Tibial artery (tissue), 4 donors: ENCODE data around the gene ODAD3.
"Not testable (repeated sequence)": the region's sequence is repeated elsewhere in the genome, so short reads cannot be mapped to it uniquely, and the experiment has no call there.

Experiments used
- DNase-seq, 2 donors: peaks; one replicate each; pipeline ENCODE4 v3.0.0-alpha.2; 2019
- H3K27ac ChIP-seq, 2 donors: fragments of 200-600 bp; sonication (generic) in 1 of 2; 1 replicate in 1 of 2; 2 replicates in 1 of 2; pipeline ENCODE4 v1.5.1; 2018 to 2019; ENCODE audit warnings: mild to moderate bottlenecking in 1 of 2
- H3K27me3 ChIP-seq, 2 donors: fragments of 200-600 bp; sonication (generic) in 1 of 2; one replicate each; pipeline versions ENCODE4 v1.5.1 to v1.6.0; 2016 to 2019
- H3K36me3 ChIP-seq, 3 donors: fragments of 200-600 bp; sonication (generic) in 2 of 3; one replicate each; pipeline ENCODE4 v1.5.1; 2016 to 2019; ENCODE audit warnings: mild to moderate bottlenecking in 2 of 3
- H3K4me1 ChIP-seq, 4 donors: fragments of 200-600 bp; sonication (generic) in 2 of 4; 1 replicate in 3 of 4; 2 replicates in 1 of 4; pipeline ENCODE4 v1.5.1; 2016 to 2019
- H3K4me3 ChIP-seq, 2 donors: fragments of 200-600 bp; sonication (generic) in 1 of 2; 1 replicate in 1 of 2; 2 replicates in 1 of 2; pipeline ENCODE4 v1.5.1; 2018 to 2019; ENCODE audit warnings: mild to moderate bottlenecking in 2 of 2
- H3K9me3 ChIP-seq, 3 donors: fragments of 200-600 bp; sonication (generic) in 1 of 3; one replicate each; pipeline ENCODE4 v1.5.1; 2016 to 2019
- CTCF ChIP-seq, 2 experiments: fragments of 200-600 bp in 1 of 2; fragments of 450-650 bp in 1 of 2; IDR thresholded peaks; one replicate each; pipeline ENCODE4 v1.5.1; 2017 to 2019; ENCODE audit warnings: antibody characterized with exemption in 2 of 2, mild to moderate bottlenecking in 1 of 2, moderate library complexity in 1 of 2
- intact Hi-C: fragments of 100-400 bp; cut with DNase I; formaldehyde crosslinking; loops from one replicate; pipeline ENCODE4 v1.15.0; 2023; ENCODE audit warnings: low total_unique reads

ODAD3 gene

GRCh38 chr19:11437955-11438354 lies 3.0 kb upstream of the ODAD3 start:
- intact Hi-C loops: no loop called here
- H3K4me1 ChIP-seq: peaks cover 0 to 24% (median 18%) of the 10 kb centered on the region in 4 donors
- DNase-seq: no peak
- no peaks in the 10 kb centered on the region for H3K27me3 ChIP-seq
- no peak overlapping the region for H3K4me3 ChIP-seq
- no peak overlapping the region for H3K27ac ChIP-seq
- no peak for TF ChIP-seq CTCF (IDR thresholded peaks at IDR 0.05)
- H3K36me3 ChIP-seq: peaks cover 43 to 62% (median 49%) of the 10 kb centered on the region in 3 donors
- H3K9me3 ChIP-seq: no peaks in the 10 kb centered on the region

GRCh38 chr19:11435833-11436313 lies 952 bp upstream of the ODAD3 start:
- TF ChIP-seq CTCF (IDR thresholded peaks at IDR 0.05): no peak
- Histone ChIP-seq H3K9me3 (no peaks in the 10 kb centered on the region), H3K4me3 (peak overlapping the region; percentile 64 to 88), H3K27ac (peak overlapping the region; percentile 80 to 82), H3K4me1 (peaks cover 0 to 24% (median 18%) of the 10 kb centered on the region in 4 donors), H3K36me3 (peaks cover 28 to 41% (median 29%) of the 10 kb centered on the region in 3 donors), H3K27me3 (no peaks in the 10 kb centered on the region)
- no peak for DNase-seq
- intact Hi-C loops: no loop called here

DNA sequence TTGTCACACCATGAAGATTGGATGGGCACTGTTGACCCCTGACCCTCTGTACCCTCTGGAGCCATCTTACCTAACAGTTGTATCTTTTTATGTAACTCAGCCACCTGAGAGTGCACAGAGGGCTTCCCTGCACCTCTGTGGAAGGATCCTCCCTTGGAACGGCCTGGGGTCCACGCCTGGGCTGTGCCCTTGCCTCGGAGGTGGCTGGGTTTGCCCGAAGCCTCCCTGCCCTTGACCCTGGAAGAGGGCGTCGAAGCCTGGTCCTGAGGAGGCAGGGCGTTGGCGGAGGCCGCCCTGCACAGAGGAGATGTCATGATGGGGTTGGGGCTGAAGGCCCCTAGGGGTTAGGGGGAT lies 241 bp downstream of the ODAD3 start:
- Histone ChIP-seq H3K27me3 (no peaks in the 10 kb centered on the region), H3K4me3 (peak overlapping the region; percentile 40 to 88), H3K9me3 (no peaks in the 10 kb centered on the region), H3K4me1 (peaks cover 0 to 24% (median 18%) of the 10 kb centered on the region in 4 donors), H3K27ac (peak overlapping the region; percentile 80 to 82), H3K36me3 (peaks cover 19 to 29% (median 19%) of the 10 kb centered on the region in 3 donors)
- DNase-seq: no peak
- TF ChIP-seq CTCF (IDR thresholded peaks at IDR 0.05): no peak
- intact Hi-C loops: no loop called here

GRCh38 chr19:11433526-11433925 lies 1.4 kb downstream of the ODAD3 start:
- H3K4me1 ChIP-seq: peaks cover 0 to 24% (median 18%) of the 10 kb centered on the region in 4 donors
- H3K27ac ChIP-seq, H3K9me3 ChIP-seq, intact Hi-C loops, DNase-seq, H3K4me3 ChIP-seq, H3K27me3 ChIP-seq: not testable (repeated sequence)
- H3K36me3 ChIP-seq: peaks cover 11 to 19% (median 13%) of the 10 kb centered on the region in 3 donors

GRCh38 chr19:11426656-11427055 lies 8.3 kb downstream of the ODAD3 start:
- no peaks in the 10 kb centered on the region for H3K9me3 ChIP-seq
- H3K27ac ChIP-seq: no peak overlapping the region
- H3K27me3 ChIP-seq: peaks cover 0 to 5% of the 10 kb centered on the region in 2 donors
- intact Hi-C loops: no loop called here
- DNase-seq: no peak
- TF ChIP-seq CTCF (IDR thresholded peaks at IDR 0.05): no peak
- H3K4me3 ChIP-seq: no peak overlapping the region
- peaks cover 0 to 15% (median 10%) of the 10 kb centered on the region in 4 donors for H3K4me1 ChIP-seq
- no peaks in the 10 kb centered on the region for H3K36me3 ChIP-seq

DNA sequence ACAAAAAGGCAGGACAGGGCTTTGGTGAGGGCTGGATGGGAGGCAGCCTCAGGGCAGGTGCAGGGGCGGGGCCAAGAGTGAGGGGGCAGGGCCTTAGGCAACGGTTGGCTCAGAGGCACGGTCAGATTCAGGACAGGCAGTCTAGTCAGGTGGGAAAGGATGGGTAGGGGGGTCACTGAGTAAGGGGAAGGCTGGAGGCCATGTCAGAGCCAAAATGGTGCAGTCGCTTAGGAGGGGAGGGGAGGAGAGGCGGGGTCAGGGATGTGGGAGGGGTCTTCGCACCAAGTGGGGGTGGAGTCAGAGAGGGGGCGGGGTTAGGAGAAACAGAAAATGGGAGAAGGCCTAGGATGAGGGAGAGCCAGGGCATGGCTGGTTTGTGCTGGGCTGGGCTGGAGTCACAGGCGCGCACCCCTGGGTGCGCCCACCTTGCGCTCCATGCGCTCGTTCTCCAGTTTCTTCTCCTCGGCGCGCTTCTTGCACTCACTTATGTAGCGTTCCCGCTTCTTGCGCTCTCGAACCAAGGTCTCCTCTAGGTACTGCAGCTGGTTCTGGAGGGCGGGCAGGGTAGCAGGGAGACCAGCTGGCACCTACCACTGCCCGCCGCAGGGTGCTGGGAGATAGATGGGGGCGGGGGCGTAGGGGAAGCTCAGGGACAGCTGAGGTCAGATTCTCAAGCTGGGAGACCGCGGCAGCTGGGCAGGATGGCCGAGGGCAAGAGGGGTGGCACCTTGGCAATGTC lies 9.0 kb downstream of the ODAD3 start:
- no peak for TF ChIP-seq CTCF (IDR thresholded peaks at IDR 0.05)
- Histone ChIP-seq H3K27ac (no peak overlapping the region), H3K4me3 (no peak overlapping the region), H3K9me3 (no peaks in the 10 kb centered on the region), H3K36me3 (no peaks in the 10 kb centered on the region), H3K4me1 (peaks cover 0 to 23% (median 17%) of the 10 kb centered on the region in 4 donors), H3K27me3 (peaks cover 0 to 5% of the 10 kb centered on the region in 2 donors)
- no peak for DNase-seq
- intact Hi-C loops: no loop called here
